HL-60 (cell line): Measurements from ENCODE around the gene FKBP6.

Experiments used
- CTCF ChIP-seq: IDR thresholded peaks from one replicate; pipeline ENCODE4 v1.5.1; 2011; ENCODE audit warnings: low read length, control low read depth, inconsistent platforms; ENCODE audit not compliant: insufficient read depth
- GABPA ChIP-seq: IDR thresholded peaks from 2 replicates; pipeline ENCODE4 v1.6.1; 2012; ENCODE audit warnings: low read depth
- POLR2AphosphoS5 ChIP-seq: IDR thresholded peaks from 2 replicates; pipeline ENCODE4 v1.6.1; 2012; ENCODE audit warnings: low read depth

- no peak for TF ChIP-seq CTCF
- no peak for TF ChIP-seq POLR2AphosphoS5
- no peak for TF ChIP-seq GABPA
Measured at GRCh38 chr7:73363225-73364005, 35.5 kb downstream of the FKBP6 start.
